Endodermal cell (in vitro differentiated cells): ENCODE measurements around the gene ATRNL1. TPM values are rescaled to one million over a fixed set of nuclear protein-coding genes. Genes with fewer than 3 reads are reported as not detected.

ENCODE experiments used
- DNase-seq: peaks from one replicate; pipeline ENCODE4 v3.0.0-alpha.2; 2017
- H3K27ac ChIP-seq: 2 replicates; pipeline ENCODE4 v1.5.1; 2013; ENCODE audit warnings: mild to moderate bottlenecking, low read depth, low read length, moderate library complexity
- H3K27me3 ChIP-seq: 2 replicates; pipeline ENCODE4 v1.6.1; 2013; ENCODE audit warnings: mild to moderate bottlenecking, low read length, moderate library complexity; ENCODE audit not compliant: insufficient read depth, control insufficient read depth, poor library complexity, severe bottlenecking
- H3K36me3 ChIP-seq: 2 replicates; pipeline ENCODE4 v1.7.0; 2013; ENCODE audit warnings: mild to moderate bottlenecking, low read length, moderate library complexity; ENCODE audit not compliant: control insufficient read depth, insufficient read depth
- H3K4me1 ChIP-seq: one replicate; pipeline ENCODE4 v1.7.0; 2013; ENCODE audit warnings: low read length; ENCODE audit not compliant: control insufficient read depth, insufficient read depth
- H3K4me3 ChIP-seq: 2 replicates; pipeline ENCODE4 v1.5.1; 2013; ENCODE audit warnings: mild to moderate bottlenecking, low read length, moderate library complexity
- H3K9ac ChIP-seq: 2 replicates; pipeline ENCODE4 v1.6.1; 2013; ENCODE audit warnings: mild to moderate bottlenecking, low read length, moderate library complexity; ENCODE audit not compliant: poor library complexity, severe bottlenecking; ENCODE audit errors: extremely low read depth
- H3K9me3 ChIP-seq: 2 replicates; pipeline ENCODE4 v1.6.1; 2013; ENCODE audit warnings: mild to moderate bottlenecking, low read length, moderate library complexity; ENCODE audit not compliant: control insufficient read depth
- H3K27ac Mint-ChIP-seq: 2 replicates; pipeline ENCODE4 v1.8.0; 2020; ENCODE audit warnings: mixed read lengths
- H3K27me3 Mint-ChIP-seq: 2 replicates; pipeline ENCODE4 v1.8.0; 2021; ENCODE audit warnings: mild to moderate bottlenecking, mixed read lengths; ENCODE audit not compliant: insufficient read depth
- H3K36me3 Mint-ChIP-seq: 2 replicates; pipeline ENCODE4 v1.8.0; 2020; ENCODE audit warnings: low read depth, mixed read lengths
- H3K4me1 Mint-ChIP-seq: 2 replicates; pipeline ENCODE4 v1.8.0; 2020; ENCODE audit warnings: mixed read lengths
- H3K4me3 Mint-ChIP-seq: 2 replicates; pipeline ENCODE4 v1.8.0; 2020; ENCODE audit warnings: mild to moderate bottlenecking, moderate library complexity, mixed read lengths
- H3K9me3 Mint-ChIP-seq: 2 replicates; pipeline ENCODE4 v1.8.0; 2020; ENCODE audit warnings: mild to moderate bottlenecking, mixed read lengths
- WGBS, 2 experiments: methylation state at CpG; one replicate each; pipeline versions ENCODE4 v1.1.5 to v1.1.7; 2013; ENCODE audit warnings: missing lambda C conversion rate in 2 of 2, mixed read lengths in 1 of 2; ENCODE audit not compliant: insufficient coverage in 1 of 2, insufficient read length in 1 of 2; 5-methylcytosine and 5-hydroxymethylcytosine counted together
- total RNA-seq, 2 donors: library from RNA; stranded (reverse); fragmentation: NEBNext Ultra II Directional in 1 of 2; extraction: Animal tissue kit (Norgen Biotek cat#: 25700) in 1 of 2; gene quantifications; 2 replicates in 1 of 2; 3 replicates in 1 of 2; pipeline ENCODE4 v1.2.1, GENCODE V29; 2021
- TF ChIP-seq, protein P1 (sequence below): fragments of 200-600 bp; sonication (generic); conservative IDR thresholded peaks from 2 replicates; pipeline ENCODE4 v1.5.0; 2021; ENCODE audit warnings: antibody characterized with exemption, mild to moderate bottlenecking

ATRNL1 gene
- total RNA-seq, 2 donors from 2014 or later: 8.0 to 9.0 TPM

GRCh38 chr10:115951242-115951641 lies 858.1 kb downstream of the ATRNL1 start:
- Histone ChIP-seq H3K4me3 (no peak overlapping the region), H3K27ac (no peak overlapping the region), H3K4me1 (no peaks in the 10 kb centered on the region), H3K9ac (no peak overlapping the region), H3K36me3 (no peaks in the 10 kb centered on the region), H3K27me3 (no peaks in the 10 kb centered on the region), H3K9me3 (no peaks in the 10 kb centered on the region)
- Mint-ChIP-seq H3K9me3 (no peaks in the 10 kb centered on the region), H3K4me3 (no peak overlapping the region), H3K27me3 (no peaks in the 10 kb centered on the region), H3K36me3 (no peaks in the 10 kb centered on the region), H3K27ac (no peak overlapping the region), H3K4me1 (peaks cover 33% of the 10 kb centered on the region)
- 75 to 94% methylated on average over 2 to 3 of the region's 3 CpGs for WGBS, 2 experiments
- no peak for DNase-seq
- TF ChIP-seq, protein P1, sequence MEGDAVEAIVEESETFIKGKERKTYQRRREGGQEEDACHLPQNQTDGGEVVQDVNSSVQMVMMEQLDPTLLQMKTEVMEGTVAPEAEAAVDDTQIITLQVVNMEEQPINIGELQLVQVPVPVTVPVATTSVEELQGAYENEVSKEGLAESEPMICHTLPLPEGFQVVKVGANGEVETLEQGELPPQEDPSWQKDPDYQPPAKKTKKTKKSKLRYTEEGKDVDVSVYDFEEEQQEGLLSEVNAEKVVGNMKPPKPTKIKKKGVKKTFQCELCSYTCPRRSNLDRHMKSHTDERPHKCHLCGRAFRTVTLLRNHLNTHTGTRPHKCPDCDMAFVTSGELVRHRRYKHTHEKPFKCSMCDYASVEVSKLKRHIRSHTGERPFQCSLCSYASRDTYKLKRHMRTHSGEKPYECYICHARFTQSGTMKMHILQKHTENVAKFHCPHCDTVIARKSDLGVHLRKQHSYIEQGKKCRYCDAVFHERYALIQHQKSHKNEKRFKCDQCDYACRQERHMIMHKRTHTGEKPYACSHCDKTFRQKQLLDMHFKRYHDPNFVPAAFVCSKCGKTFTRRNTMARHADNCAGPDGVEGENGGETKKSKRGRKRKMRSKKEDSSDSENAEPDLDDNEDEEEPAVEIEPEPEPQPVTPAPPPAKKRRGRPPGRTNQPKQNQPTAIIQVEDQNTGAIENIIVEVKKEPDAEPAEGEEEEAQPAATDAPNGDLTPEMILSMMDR: no peak

DNA sequence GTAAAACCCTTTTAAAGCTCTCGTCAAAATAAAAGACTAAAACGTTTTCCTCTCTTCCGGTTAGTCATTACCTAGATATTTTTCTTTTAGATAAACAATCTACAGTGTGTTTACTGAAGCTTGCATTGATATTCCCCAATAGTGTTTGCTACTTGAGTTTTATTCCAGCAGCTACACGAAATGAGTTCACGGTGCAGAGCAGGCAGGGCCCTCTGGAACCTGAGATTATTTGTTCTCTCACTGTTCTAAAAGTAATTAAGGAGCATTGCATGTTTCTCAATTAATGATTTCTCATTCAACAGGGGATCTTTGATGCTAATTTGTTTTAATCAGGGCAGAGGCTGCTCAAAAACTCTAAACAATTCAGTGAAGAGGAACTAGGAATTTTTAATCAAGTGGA lies 860.1 kb downstream of the ATRNL1 start:
- no peaks in the 10 kb centered on the region for H3K27me3 Mint-ChIP-seq
- H3K4me1 Mint-ChIP-seq: peaks cover 30% of the 10 kb centered on the region
- no peak overlapping the region for H3K4me3 ChIP-seq
- no peaks in the 10 kb centered on the region for H3K36me3 Mint-ChIP-seq
- no peak overlapping the region for H3K27ac Mint-ChIP-seq
- H3K9me3 ChIP-seq: no peaks in the 10 kb centered on the region
- no peaks in the 10 kb centered on the region for H3K9me3 Mint-ChIP-seq
- no peaks in the 10 kb centered on the region for H3K27me3 ChIP-seq
- TF ChIP-seq, protein P1: no peak
- no peak for DNase-seq
- H3K4me3 Mint-ChIP-seq: no peak overlapping the region
- WGBS, 2 experiments: 81 to 85% methylated on average over 5 of the region's 5 CpGs
- H3K4me1 ChIP-seq: peaks cover 3% of the 10 kb centered on the region
- H3K9ac ChIP-seq: no peak overlapping the region
- H3K27ac ChIP-seq: no peak overlapping the region
- no peaks in the 10 kb centered on the region for H3K36me3 ChIP-seq

DNA sequence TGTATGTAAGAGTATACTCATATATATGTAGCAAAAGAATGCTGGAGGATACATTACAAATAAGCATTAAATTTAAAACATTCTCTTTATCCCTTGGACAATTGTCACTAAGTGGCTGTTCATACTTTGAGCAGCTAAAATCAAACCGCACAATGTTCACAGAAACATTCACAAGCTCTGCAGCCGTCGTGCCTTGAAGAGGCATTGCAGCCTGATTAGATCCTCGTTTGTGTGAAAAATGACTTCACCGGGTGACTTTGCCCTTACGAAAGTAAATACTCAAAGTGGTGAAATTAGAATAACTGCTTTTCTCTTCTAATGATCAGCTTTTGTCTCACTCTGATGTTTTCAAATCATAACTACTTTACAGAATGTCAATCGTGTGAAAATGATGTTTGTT lies 860.8 kb downstream of the ATRNL1 start:
- H3K27me3 ChIP-seq: no peaks in the 10 kb centered on the region
- no peaks in the 10 kb centered on the region for H3K36me3 ChIP-seq
- Mint-ChIP-seq H3K36me3 (no peaks in the 10 kb centered on the region), H3K4me1 (peaks cover 27% of the 10 kb centered on the region), H3K27ac (no peak overlapping the region), H3K4me3 (no peak overlapping the region), H3K9me3 (no peaks in the 10 kb centered on the region), H3K27me3 (no peaks in the 10 kb centered on the region)
- H3K9ac ChIP-seq: no peak overlapping the region
- 95 to 96% methylated on average over 6 to 7 of the region's 7 CpGs for WGBS, 2 experiments
- no peak for DNase-seq
- TF ChIP-seq, protein P1: no peak
- H3K27ac ChIP-seq: no peak overlapping the region
- no peaks in the 10 kb centered on the region for H3K9me3 ChIP-seq
- H3K4me3 ChIP-seq: no peak overlapping the region
- H3K4me1 ChIP-seq: peaks cover 3% of the 10 kb centered on the region
